Activated gamma-delta T cell treated with anti-CD3 and anti-CD28 coated beads, Interleukin-2, amount 50 U/mL, for 16 hours (primary cell): ENCODE results near the gene PDE12.
A peak's percentile ranks its signal among the peaks of the same experiment; 100 is the strongest.

Experiments
- DNase-seq: peaks from one replicate; pipeline ENCODE4 v3.0.0-alpha.2; 2020; ENCODE audit warnings: low read depth

The PDE12 gene

GRCh38 chr3:57555738-57556458 is at the start of gene PDE12:
Gene PDE12 (plus strand): TSS chr3:57556274. CDS start chr3:57556380, 106 bp downstream.
- peak; percentile 72 for DNase-seq

- DNase-seq = no peak
Measured at GRCh38 chr3:57512166-57512565, 43.9 kb upstream of the PDE12 start.

GRCh38 chr3:57518276-57518915 is 37.7 kb upstream of the PDE12 start:
- DNase-seq = no peak

- DNase-seq = no peak
Measured at GRCh38 chr3:57530071-57530608, 25.9 kb upstream of the PDE12 start.

GRCh38 chr3:57538465-57538864 is 17.6 kb upstream of the PDE12 start:
- DNase-seq = no peak

GRCh38 chr3:57544181-57545125 is 11.6 kb upstream of the PDE12 start, which contains the start of gene DNAH12:
Gene DNAH12 (minus strand): TSS chr3:57544344. CDS start chr3:57542870, 1,474 bp downstream.
- DNase-seq = no peak

- DNase-seq = no peak
Measured at GRCh38 chr3:57545636-57546268, 10.3 kb upstream of the PDE12 start.

GRCh38 chr3:57546616-57547015 is 9.5 kb upstream of the PDE12 start:
- no peak for DNase-seq

- DNase-seq = no peak
Measured at GRCh38 chr3:57555306-57555705, 768 bp upstream of the PDE12 start.

GRCh38 chr3:57556459-57557084 is 498 bp downstream of the PDE12 start:
- DNase-seq = peak; percentile 8

GRCh38 chr3:57557085-57557537 is 1.0 kb downstream of the PDE12 start:
- DNase-seq = peak; percentile 9

GRCh38 chr3:57559526-57559925 is 3.5 kb downstream of the PDE12 start:
- DNase-seq = no peak

GRCh38 chr3:57569859-57570450 is 13.9 kb downstream of the PDE12 start:
- no peak for DNase-seq

- no peak for DNase-seq
Measured at GRCh38 chr3:57570878-57571277, 14.8 kb downstream of the PDE12 start.

- DNase-seq = no peak
Measured at GRCh38 chr3:57572096-57572495, 16.0 kb downstream of the PDE12 start.

- DNase-seq = no peak
Measured at GRCh38 chr3:57575966-57576626, 20.0 kb downstream of the PDE12 start.

- DNase-seq = no peak
Measured at GRCh38 chr3:57577801-57578200, 21.7 kb downstream of the PDE12 start.

- no peak for DNase-seq
Measured at GRCh38 chr3:57582474-57583168, 26.5 kb downstream of the PDE12 start.

- DNase-seq = no peak
Measured at GRCh38 chr3:57583544-57583943, 27.5 kb downstream of the PDE12 start.

- no peak for DNase-seq
Measured at GRCh38 chr3:57586778-57587177, 30.7 kb downstream of the PDE12 start.
